ENCODE measurements around the gene MAGI3. TPM values are rescaled to one million over a fixed set of nuclear protein-coding genes. Genes with fewer than 3 reads are reported as not detected.
"Not testable (repeated sequence)": the region's sequence is repeated elsewhere in the genome, so short reads cannot be mapped to it uniquely, and the experiment has no call there.

MAGI3 gene
- polyA plus RNA-seq, 1 donor = 29.6 TPM

GRCh38 chr1:113396102-113396501 lies 5.8 kb downstream of the MAGI3 start:
- DNase-seq = no peak

- no peak for DNase-seq
Measured at GRCh38 chr1:113396585-113396984, 6.3 kb downstream of the MAGI3 start.

GRCh38 chr1:113399062-113399583 lies 8.8 kb downstream of the MAGI3 start:
- no peak for DNase-seq

- no peak for DNase-seq
Measured at GRCh38 chr1:113401067-113401466, 10.8 kb downstream of the MAGI3 start.

GRCh38 chr1:113401728-113402127 lies 11.4 kb downstream of the MAGI3 start:
- no peak for DNase-seq

- no peak for DNase-seq
Measured at GRCh38 chr1:113403065-113403464, 12.8 kb downstream of the MAGI3 start.

- DNase-seq = no peak
Measured at GRCh38 chr1:113405573-113405972, 15.3 kb downstream of the MAGI3 start.

GRCh38 chr1:113406149-113406548 lies 15.8 kb downstream of the MAGI3 start:
- DNase-seq = not testable (repeated sequence)

- no peak for DNase-seq
Measured at GRCh38 chr1:113409363-113409762, 19.0 kb downstream of the MAGI3 start.

GRCh38 chr1:113412020-113412419 lies 21.7 kb downstream of the MAGI3 start:
- DNase-seq = not testable (repeated sequence)

- no peak for DNase-seq
Measured at GRCh38 chr1:113415310-113416070, 25.2 kb downstream of the MAGI3 start.

GRCh38 chr1:113416071-113416470 lies 25.8 kb downstream of the MAGI3 start:
- DNase-seq = not testable (repeated sequence)

- no peak for DNase-seq
Measured at GRCh38 chr1:113416496-113416895, 26.2 kb downstream of the MAGI3 start.

- DNase-seq = no peak
Measured at GRCh38 chr1:113422315-113423068, 32.2 kb downstream of the MAGI3 start.

- DNase-seq = no peak
Measured at GRCh38 chr1:113423826-113424225, 33.5 kb downstream of the MAGI3 start.

GRCh38 chr1:113429461-113430153 lies 39.3 kb downstream of the MAGI3 start:
- no peak for DNase-seq

GRCh38 chr1:113433184-113433583 lies 42.9 kb downstream of the MAGI3 start:
- no peak for DNase-seq

GRCh38 chr1:113434081-113434873 lies 44.0 kb downstream of the MAGI3 start:
- DNase-seq = no peak

- DNase-seq = no peak
Measured at GRCh38 chr1:113434874-113435175, 44.5 kb downstream of the MAGI3 start.

- no peak for DNase-seq
Measured at GRCh38 chr1:113437554-113438341, 47.4 kb downstream of the MAGI3 start.

Measured in left kidney (tissue), 2 donors.